DND-41 (cell line): ENCODE measurements around the gene SOX30.

ENCODE experiments used
- CTCF ChIP-seq: IDR thresholded peaks from 2 replicates; pipeline ENCODE4 v1.5.1; 2012; ENCODE audit warnings: borderline replicate concordance, low read length, moderate library complexity, mild to moderate bottlenecking; ENCODE audit not compliant: poor library complexity, severe bottlenecking; ENCODE audit errors: extremely low read depth
- EZH2 ChIP-seq: IDR thresholded peaks from 3 replicates; pipeline ENCODE4 v1.6.1; 2012; ENCODE audit warnings: borderline replicate concordance, low read depth, mild to moderate bottlenecking, moderate library complexity, low read length, inconsistent platforms; ENCODE audit not compliant: severe bottlenecking

- no peak for TF ChIP-seq CTCF
- no peak for TF ChIP-seq EZH2
Observed at GRCh38 chr5:157602505-157602904, 49.7 kb downstream of the SOX30 start.
